ENCODE measurements around the gene MYL9.

DNA sequence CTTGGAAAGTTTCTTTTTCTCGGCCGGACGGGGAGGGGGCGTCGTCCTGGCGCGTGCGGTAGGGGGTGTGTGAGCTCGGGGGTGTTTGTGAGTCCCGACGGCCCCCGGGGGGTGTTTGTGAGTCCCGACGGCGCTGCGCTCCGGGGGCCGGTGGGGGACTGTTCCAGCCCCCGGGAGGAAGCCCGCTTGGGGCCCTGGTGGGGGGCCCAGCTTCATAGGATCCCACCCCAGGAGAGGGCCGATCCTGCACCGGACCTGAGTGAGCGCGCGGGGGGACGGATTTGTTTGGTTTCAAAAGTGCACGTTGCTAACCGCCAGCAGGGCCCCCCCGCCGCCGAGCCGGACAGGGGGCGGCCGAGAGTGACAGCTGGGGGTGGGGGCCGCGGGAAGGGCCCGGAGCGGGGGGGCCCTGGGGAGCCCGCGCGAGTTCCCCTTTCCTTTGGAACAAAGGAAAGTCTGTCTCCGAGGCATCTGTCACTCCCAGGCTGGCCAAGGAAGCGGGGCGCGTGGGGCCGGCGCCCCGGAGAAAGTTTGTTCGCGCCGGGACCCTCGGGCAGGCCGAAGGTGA, 32.6 kb downstream of the MYL9 start:
- TF ChIP-seq, protein P1, sequence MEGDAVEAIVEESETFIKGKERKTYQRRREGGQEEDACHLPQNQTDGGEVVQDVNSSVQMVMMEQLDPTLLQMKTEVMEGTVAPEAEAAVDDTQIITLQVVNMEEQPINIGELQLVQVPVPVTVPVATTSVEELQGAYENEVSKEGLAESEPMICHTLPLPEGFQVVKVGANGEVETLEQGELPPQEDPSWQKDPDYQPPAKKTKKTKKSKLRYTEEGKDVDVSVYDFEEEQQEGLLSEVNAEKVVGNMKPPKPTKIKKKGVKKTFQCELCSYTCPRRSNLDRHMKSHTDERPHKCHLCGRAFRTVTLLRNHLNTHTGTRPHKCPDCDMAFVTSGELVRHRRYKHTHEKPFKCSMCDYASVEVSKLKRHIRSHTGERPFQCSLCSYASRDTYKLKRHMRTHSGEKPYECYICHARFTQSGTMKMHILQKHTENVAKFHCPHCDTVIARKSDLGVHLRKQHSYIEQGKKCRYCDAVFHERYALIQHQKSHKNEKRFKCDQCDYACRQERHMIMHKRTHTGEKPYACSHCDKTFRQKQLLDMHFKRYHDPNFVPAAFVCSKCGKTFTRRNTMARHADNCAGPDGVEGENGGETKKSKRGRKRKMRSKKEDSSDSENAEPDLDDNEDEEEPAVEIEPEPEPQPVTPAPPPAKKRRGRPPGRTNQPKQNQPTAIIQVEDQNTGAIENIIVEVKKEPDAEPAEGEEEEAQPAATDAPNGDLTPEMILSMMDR (IDR thresholded peaks at IDR 0.05; ENCODE audit: borderline replicate concordance, extremely low read depth, low read length, poor library complexity, severe bottlenecking): no peak
- no peak for TF ChIP-seq EZH2 (IDR thresholded peaks at IDR 0.05; ENCODE audit: borderline replicate concordance, low read depth, low read length, severe bottlenecking)
